ENCODE data around the gene USP6NL.
"Not testable (repeated sequence)": the region's sequence is repeated elsewhere in the genome, so short reads cannot be mapped to it uniquely, and the experiment has no call there.

The USP6NL gene

DNA sequence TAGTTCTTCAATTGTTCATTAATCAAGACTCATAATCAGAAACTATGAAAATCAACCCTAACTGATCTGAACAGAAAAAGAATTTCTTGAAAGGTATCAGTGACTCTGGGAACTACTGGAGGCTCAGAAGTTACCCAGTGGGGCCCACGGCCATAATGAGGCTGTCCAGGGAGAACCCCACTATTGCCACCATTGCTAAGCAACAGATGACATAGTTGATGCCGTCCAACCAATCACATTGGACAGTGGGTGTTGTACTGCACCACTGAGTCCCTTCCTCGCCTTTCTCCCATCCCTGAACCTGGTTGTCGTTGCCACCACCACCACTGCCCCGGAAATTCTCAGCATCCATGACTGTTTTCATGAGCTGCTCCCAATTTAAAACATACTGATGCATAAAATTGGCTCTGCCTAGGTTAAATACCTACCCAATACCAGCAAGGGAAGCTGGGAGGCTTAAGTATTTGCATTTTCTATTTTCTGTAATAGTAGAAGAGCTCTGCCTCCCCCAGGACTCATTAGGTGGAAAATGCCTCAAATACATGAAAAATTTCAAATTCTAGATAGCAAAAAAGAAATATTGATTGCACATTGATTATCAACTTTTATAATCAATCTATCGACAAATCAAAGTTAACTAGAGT, 26.7 kb upstream of the USP6NL start:
- Histone ChIP-seq H3K9me3 (ENCODE audit: low read length) (no peaks in the 10 kb centered on the region), H3K4me1 (ENCODE audit: insufficient read depth, low read length) (no peaks in the 10 kb centered on the region), H3K27me3 (ENCODE audit: control insufficient read depth in 1 of 2, insufficient read depth in 2 of 2, low read length in 2 of 2) (no peaks in the 10 kb centered on the region), H3K9ac (ENCODE audit: low read length) (no peak overlapping the region), H3K27ac (ENCODE audit: low read depth, low read length) (no peak overlapping the region), H3K4me3 (ENCODE audit: low read depth in 1 of 2, low read length in 2 of 2) (no peak overlapping the region), H3K36me3 (ENCODE audit: insufficient read depth, low read length) (no peaks in the 10 kb centered on the region)

GRCh38 chr10:11636697-11637303, 25.4 kb upstream of the USP6NL start:
- Histone ChIP-seq H3K27ac (ENCODE audit: low read depth, low read length) (no peak overlapping the region), H3K27me3 (ENCODE audit: control insufficient read depth in 1 of 2, insufficient read depth in 2 of 2, low read length in 2 of 2) (no peaks in the 10 kb centered on the region), H3K4me3 (ENCODE audit: low read depth in 1 of 2, low read length in 2 of 2) (no peak overlapping the region), H3K4me1 (ENCODE audit: insufficient read depth, low read length) (no peaks in the 10 kb centered on the region), H3K9ac (ENCODE audit: low read length) (no peak overlapping the region), H3K36me3 (ENCODE audit: insufficient read depth, low read length) (no peaks in the 10 kb centered on the region), H3K9me3 (ENCODE audit: low read length) (no peaks in the 10 kb centered on the region)

- H3K4me3 ChIP-seq (ENCODE audit: low read depth in 1 of 2, low read length in 2 of 2): no peak overlapping the region
- no peak overlapping the region for H3K27ac ChIP-seq (ENCODE audit: low read depth, low read length)
- H3K9ac ChIP-seq (ENCODE audit: low read length): no peak overlapping the region
Observed at GRCh38 chr10:11631890-11632587, 20.6 kb upstream of the USP6NL start.

DNA sequence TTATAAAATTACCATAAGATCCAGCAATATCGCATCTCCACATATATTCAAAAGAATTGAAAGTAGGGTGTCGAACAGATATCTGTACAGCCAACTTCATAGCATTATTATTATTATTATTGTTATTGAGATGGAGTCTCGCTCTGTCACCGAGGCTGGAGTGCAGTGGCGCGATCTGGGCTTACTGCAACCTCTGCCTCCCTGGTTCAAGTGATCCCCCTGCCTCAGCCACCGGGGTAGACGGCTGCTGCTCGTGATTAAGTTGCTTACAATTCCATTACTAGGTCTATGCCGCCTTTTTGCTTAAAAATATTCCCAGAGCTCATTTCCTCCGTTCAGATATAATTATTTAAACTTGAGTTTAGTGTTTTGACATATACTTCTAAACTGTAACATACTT, 19.8 kb upstream of the USP6NL start:
- Histone ChIP-seq H3K27me3 (ENCODE audit: control insufficient read depth in 1 of 2, insufficient read depth in 2 of 2, low read length in 2 of 2) (no peaks in the 10 kb centered on the region), H3K9ac (ENCODE audit: low read length) (no peak overlapping the region), H3K9me3 (ENCODE audit: low read length) (no peaks in the 10 kb centered on the region), H3K27ac (ENCODE audit: low read depth, low read length) (no peak overlapping the region), H3K4me3 (ENCODE audit: low read depth in 1 of 2, low read length in 2 of 2) (no peak overlapping the region), H3K36me3 (ENCODE audit: insufficient read depth, low read length) (no peaks in the 10 kb centered on the region), H3K4me1 (ENCODE audit: insufficient read depth, low read length) (no peaks in the 10 kb centered on the region)

More at GRCh38 chr10:11631890-11632587, 20.6 kb upstream of the USP6NL start:
- no peaks in the 10 kb centered on the region for H3K27me3 ChIP-seq (ENCODE audit: control insufficient read depth in 1 of 2, insufficient read depth in 2 of 2, low read length in 2 of 2)
- no peaks in the 10 kb centered on the region for H3K4me1 ChIP-seq (ENCODE audit: insufficient read depth, low read length)
- H3K36me3 ChIP-seq (ENCODE audit: insufficient read depth, low read length): no peaks in the 10 kb centered on the region
- no peaks in the 10 kb centered on the region for H3K9me3 ChIP-seq (ENCODE audit: low read length)

DNA sequence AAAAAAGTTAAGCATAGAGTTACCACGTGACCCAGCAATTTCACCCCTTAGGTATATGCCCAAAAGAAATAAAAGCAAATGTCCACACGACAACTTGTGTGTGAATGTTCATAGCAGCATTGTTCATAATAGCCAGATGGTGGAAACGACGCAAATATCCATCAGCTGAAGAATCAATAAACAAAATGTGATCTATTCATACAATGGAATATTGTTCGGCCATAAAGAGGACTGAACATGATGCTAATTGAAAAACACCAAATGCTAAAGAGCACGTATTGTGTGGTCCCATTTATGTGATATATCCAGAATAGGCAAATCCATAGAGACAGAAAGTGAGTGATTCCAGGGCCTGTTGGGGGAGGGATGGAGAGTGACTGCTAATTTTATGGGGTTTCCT, 18.3 kb upstream of the USP6NL start:
- Histone ChIP-seq H3K4me1 (ENCODE audit: insufficient read depth, low read length) (no peaks in the 10 kb centered on the region), H3K9me3 (ENCODE audit: low read length) (no peaks in the 10 kb centered on the region), H3K36me3 (ENCODE audit: insufficient read depth, low read length) (no peaks in the 10 kb centered on the region), H3K4me3 (ENCODE audit: low read depth in 1 of 2, low read length in 2 of 2) (no peak overlapping the region), H3K9ac (ENCODE audit: low read length) (no peak overlapping the region), H3K27me3 (ENCODE audit: control insufficient read depth in 1 of 2, insufficient read depth in 2 of 2, low read length in 2 of 2) (no peaks in the 10 kb centered on the region), H3K27ac (ENCODE audit: low read depth, low read length) (no peak overlapping the region)

- H3K27ac ChIP-seq (ENCODE audit: low read depth, low read length); H3K27me3 ChIP-seq (ENCODE audit: control insufficient read depth in 1 of 2, insufficient read depth in 2 of 2, low read length in 2 of 2); H3K9ac ChIP-seq (ENCODE audit: low read length); H3K9me3 ChIP-seq (ENCODE audit: low read length); H3K4me3 ChIP-seq (ENCODE audit: low read depth in 1 of 2, low read length in 2 of 2); H3K4me1 ChIP-seq (ENCODE audit: insufficient read depth, low read length); H3K36me3 ChIP-seq (ENCODE audit: insufficient read depth, low read length): not testable (repeated sequence)
Observed at GRCh38 chr10:11627941-11628340, 16.5 kb upstream of the USP6NL start.

DNA sequence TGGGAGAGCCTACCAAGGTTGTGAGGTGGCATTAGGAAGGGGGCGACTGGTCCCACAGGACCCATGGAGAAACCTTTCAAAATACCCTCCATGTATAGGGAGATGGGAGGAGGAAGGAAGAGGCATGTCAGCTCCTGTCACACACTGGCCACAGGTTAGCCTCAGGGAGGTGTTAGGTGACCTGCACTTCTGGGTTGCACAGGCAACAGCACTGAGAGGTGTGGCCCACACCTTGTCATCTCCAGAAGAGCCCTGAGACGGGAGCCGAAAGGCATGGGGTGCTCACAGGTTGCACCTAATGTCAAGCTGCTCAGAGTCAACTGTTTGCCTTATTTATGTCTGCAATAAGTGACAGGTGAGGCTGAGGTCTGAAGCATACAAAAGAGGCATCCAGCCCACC, 14.6 kb upstream of the USP6NL start:
- Histone ChIP-seq H3K27me3 (ENCODE audit: control insufficient read depth in 1 of 2, insufficient read depth in 2 of 2, low read length in 2 of 2) (no peaks in the 10 kb centered on the region), H3K9ac (ENCODE audit: low read length) (no peak overlapping the region), H3K4me3 (ENCODE audit: low read depth in 1 of 2, low read length in 2 of 2) (no peak overlapping the region), H3K27ac (ENCODE audit: low read depth, low read length) (no peak overlapping the region), H3K9me3 (ENCODE audit: low read length) (no peaks in the 10 kb centered on the region), H3K36me3 (ENCODE audit: insufficient read depth, low read length) (no peaks in the 10 kb centered on the region), H3K4me1 (ENCODE audit: insufficient read depth, low read length) (no peaks in the 10 kb centered on the region)

- Histone ChIP-seq H3K4me3 (ENCODE audit: low read depth in 1 of 2, low read length in 2 of 2) (no peak overlapping the region), H3K4me1 (ENCODE audit: insufficient read depth, low read length) (no peaks in the 10 kb centered on the region), H3K9ac (ENCODE audit: low read length) (no peak overlapping the region), H3K36me3 (ENCODE audit: insufficient read depth, low read length) (no peaks in the 10 kb centered on the region), H3K27me3 (ENCODE audit: control insufficient read depth in 1 of 2, insufficient read depth in 2 of 2, low read length in 2 of 2) (no peaks in the 10 kb centered on the region), H3K27ac (ENCODE audit: low read depth, low read length) (no peak overlapping the region), H3K9me3 (ENCODE audit: low read length) (no peaks in the 10 kb centered on the region)
Observed at GRCh38 chr10:11625019-11625735, 13.7 kb upstream of the USP6NL start.

- H3K9me3 ChIP-seq (ENCODE audit: low read length): no peaks in the 10 kb centered on the region
- no peak overlapping the region for H3K4me3 ChIP-seq (ENCODE audit: low read depth in 1 of 2, low read length in 2 of 2)
- H3K4me1 ChIP-seq (ENCODE audit: insufficient read depth, low read length): no peaks in the 10 kb centered on the region
- H3K27ac ChIP-seq (ENCODE audit: low read depth, low read length): no peak overlapping the region
- no peak overlapping the region for H3K9ac ChIP-seq (ENCODE audit: low read length)
- H3K36me3 ChIP-seq (ENCODE audit: insufficient read depth, low read length): no peaks in the 10 kb centered on the region
- no peaks in the 10 kb centered on the region for H3K27me3 ChIP-seq (ENCODE audit: control insufficient read depth in 1 of 2, insufficient read depth in 2 of 2, low read length in 2 of 2)
Observed at GRCh38 chr10:11617233-11617632, 5.8 kb upstream of the USP6NL start.

DNA sequence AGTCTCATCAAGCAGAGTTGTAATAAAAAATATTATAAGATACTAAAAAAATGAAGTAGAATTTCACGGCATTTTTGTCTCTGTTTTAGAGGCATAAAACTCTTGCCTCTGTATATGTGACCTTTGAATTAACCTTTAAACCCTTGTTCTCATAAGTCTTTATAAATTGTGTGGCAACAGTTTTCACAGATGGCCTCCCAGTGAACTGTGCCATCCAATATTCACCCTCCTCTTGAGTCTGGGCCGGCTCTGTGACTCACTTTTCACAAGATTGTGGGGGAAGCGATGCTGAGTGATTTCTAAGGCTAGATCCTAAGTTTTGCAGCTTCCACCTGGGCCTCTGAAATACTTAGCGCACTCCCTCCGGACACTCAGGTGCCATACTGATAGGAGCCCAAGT, 4.6 kb upstream of the USP6NL start:
- H3K9me3 ChIP-seq (ENCODE audit: low read length): no peaks in the 10 kb centered on the region
- no peak overlapping the region for H3K4me3 ChIP-seq (ENCODE audit: low read depth in 1 of 2, low read length in 2 of 2)
- H3K36me3 ChIP-seq (ENCODE audit: insufficient read depth, low read length): no peaks in the 10 kb centered on the region
- no peak overlapping the region for H3K27ac ChIP-seq (ENCODE audit: low read depth, low read length)
- H3K4me1 ChIP-seq (ENCODE audit: insufficient read depth, low read length): no peaks in the 10 kb centered on the region
- no peaks in the 10 kb centered on the region for H3K27me3 ChIP-seq (ENCODE audit: control insufficient read depth in 1 of 2, insufficient read depth in 2 of 2, low read length in 2 of 2)
- H3K9ac ChIP-seq (ENCODE audit: low read length): no peak overlapping the region

DNA sequence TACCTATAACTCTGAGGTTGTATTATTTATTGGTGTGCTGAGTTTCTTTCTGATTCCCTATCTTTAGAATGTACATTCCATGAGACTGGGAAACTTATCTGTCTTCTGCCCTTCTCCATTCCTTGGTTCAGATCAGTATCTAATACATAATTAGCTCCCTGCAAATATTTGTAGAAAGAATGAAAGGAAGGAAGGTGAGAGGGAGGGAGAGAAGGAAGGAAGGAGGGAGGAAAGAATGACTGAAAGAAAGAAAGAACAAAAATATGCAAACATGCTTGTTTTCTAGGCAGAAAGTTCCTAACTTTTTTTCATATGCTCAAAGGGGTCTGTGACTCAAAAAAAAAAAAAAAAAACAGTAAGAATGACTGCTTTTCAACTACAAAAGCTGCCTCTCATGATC, 3.9 kb upstream of the USP6NL start:
- H3K27me3 ChIP-seq (ENCODE audit: control insufficient read depth in 1 of 2, insufficient read depth in 2 of 2, low read length in 2 of 2): no peaks in the 10 kb centered on the region
- H3K9me3 ChIP-seq (ENCODE audit: low read length): no peaks in the 10 kb centered on the region
- no peaks in the 10 kb centered on the region for H3K4me1 ChIP-seq (ENCODE audit: insufficient read depth, low read length)
- H3K27ac ChIP-seq (ENCODE audit: low read depth, low read length): no peak overlapping the region
- no peaks in the 10 kb centered on the region for H3K36me3 ChIP-seq (ENCODE audit: insufficient read depth, low read length)
- H3K4me3 ChIP-seq (ENCODE audit: low read depth in 1 of 2, low read length in 2 of 2): no peak overlapping the region
- no peak overlapping the region for H3K9ac ChIP-seq (ENCODE audit: low read length)

Data from muscle layer of colon (tissue), 2 donors.